GM18868 (cell line): ENCODE results near the gene TRPV3.
"Not testable (repeated sequence)": the region's sequence is repeated elsewhere in the genome, so short reads cannot be mapped to it uniquely, and the experiment has no call there.

ENCODE experiments used
- ATAC-seq: cut with Tn5 transposase; IDR thresholded peaks from one replicate; pipeline ENCODE4 v1.9.1; 2021; ENCODE audit warnings: mild to moderate bottlenecking, moderate library complexity; ENCODE audit not compliant: unreplicated experiment

Gene TRPV3

GRCh38 chr17:3475812-3476610 is 81.6 kb downstream of the TRPV3 start, which contains the start of gene ASPA:
ASPA (plus strand) TSS chr17:3475997; CDS start chr17:3476160, 163 bp downstream.
- ATAC-seq = no peak

- ATAC-seq = no peak
These were observed 82.3 kb downstream of the TRPV3 start for GRCh38 chr17:3475251-3475685.

- ATAC-seq = no peak
These were observed 83.4 kb downstream of the TRPV3 start for GRCh38 chr17:3474212-3474611.

GRCh38 chr17:3472137-3472536 is 85.5 kb downstream of the TRPV3 start:
- no peak for ATAC-seq

GRCh38 chr17:3471599-3471998 is 86.0 kb downstream of the TRPV3 start, which contains the start of gene SPATA22:
SPATA22 (minus strand) TSS chr17:3471819; CDS start chr17:3469325, 2,494 bp downstream.
- ATAC-seq = no peak

GRCh38 chr17:3469529-3469928 is 88.1 kb downstream of the TRPV3 start:
- no peak for ATAC-seq

- ATAC-seq = not testable (repeated sequence)
These were observed 91.3 kb downstream of the TRPV3 start for GRCh38 chr17:3466355-3466754.
